GM21367 (cell line): Measurements from ENCODE around the gene CMSS1.

Source experiments
- ATAC-seq: cut with Tn5 transposase; IDR thresholded peaks from one replicate; pipeline ENCODE4 v1.9.1; 2021; ENCODE audit not compliant: unreplicated experiment

CMSS1 gene

GRCh38 chr3:99954914-99955644 lies 137.4 kb downstream of the CMSS1 start:
- ATAC-seq = no peak

- ATAC-seq = no peak
Measured at GRCh38 chr3:99955773-99956562, 138.3 kb downstream of the CMSS1 start.

- no peak for ATAC-seq
Measured at GRCh38 chr3:99957151-99957796, 139.6 kb downstream of the CMSS1 start.

GRCh38 chr3:99958222-99958912 lies 140.7 kb downstream of the CMSS1 start:
- no peak for ATAC-seq

- no peak for ATAC-seq
Measured at GRCh38 chr3:99960123-99960878, 142.6 kb downstream of the CMSS1 start.

GRCh38 chr3:99960941-99961340 lies 143.3 kb downstream of the CMSS1 start:
- ATAC-seq = no peak

- no peak for ATAC-seq
Measured at GRCh38 chr3:99961756-99962515, 144.3 kb downstream of the CMSS1 start.

- ATAC-seq = no peak
Measured at GRCh38 chr3:99962703-99963102, 145.0 kb downstream of the CMSS1 start.

GRCh38 chr3:99965077-99965476 lies 147.4 kb downstream of the CMSS1 start:
- no peak for ATAC-seq

- ATAC-seq = no peak
Measured at GRCh38 chr3:99965681-99966408, 148.2 kb downstream of the CMSS1 start.

GRCh38 chr3:99966662-99967416 lies 149.2 kb downstream of the CMSS1 start:
- ATAC-seq = no peak

GRCh38 chr3:99967796-99968195 lies 150.1 kb downstream of the CMSS1 start:
- ATAC-seq = no peak

GRCh38 chr3:99969136-99969535 lies 151.5 kb downstream of the CMSS1 start:
- no peak for ATAC-seq

GRCh38 chr3:99970198-99970597 lies 152.5 kb downstream of the CMSS1 start:
- ATAC-seq = peak; percentile 87

GRCh38 chr3:99971761-99972160 lies 154.1 kb downstream of the CMSS1 start:
- ATAC-seq = no peak

GRCh38 chr3:99972380-99973104 lies 154.9 kb downstream of the CMSS1 start:
- ATAC-seq = no peak

- ATAC-seq = no peak
Measured at GRCh38 chr3:99974989-99975388, 157.3 kb downstream of the CMSS1 start.

- no peak for ATAC-seq
Measured at GRCh38 chr3:99976584-99976983, 158.9 kb downstream of the CMSS1 start.
